Upper lobe of left lung (tissue), 4 donors: ENCODE data around the gene IFT172.

Experiments
- POLR2A ChIP-seq, 4 donors: fragments of 450-650 bp; IDR thresholded peaks; one replicate each; pipeline ENCODE4 v1.5.1; 2016 to 2017; ENCODE audit warnings: antibody characterized with exemption in 4 of 4, mild to moderate bottlenecking in 2 of 4
- POLR2AphosphoS5 ChIP-seq, 2 donors: sonication (generic); formaldehyde crosslinking; IDR thresholded peaks; one replicate each; pipeline ENCODE4 v1.5.1; 2017; ENCODE audit warnings: antibody characterized with exemption in 2 of 2
- TF ChIP-seq, protein P1 (sequence below), 6 experiments: fragments of 450-650 bp in 4 of 6; fragments of 200-600 bp in 2 of 6; sonication (generic) in 2 of 6; IDR thresholded peaks; one replicate each; pipeline ENCODE4 v1.5.1; 2016 to 2019; ENCODE audit warnings: antibody characterized with exemption in 6 of 6

DNA sequence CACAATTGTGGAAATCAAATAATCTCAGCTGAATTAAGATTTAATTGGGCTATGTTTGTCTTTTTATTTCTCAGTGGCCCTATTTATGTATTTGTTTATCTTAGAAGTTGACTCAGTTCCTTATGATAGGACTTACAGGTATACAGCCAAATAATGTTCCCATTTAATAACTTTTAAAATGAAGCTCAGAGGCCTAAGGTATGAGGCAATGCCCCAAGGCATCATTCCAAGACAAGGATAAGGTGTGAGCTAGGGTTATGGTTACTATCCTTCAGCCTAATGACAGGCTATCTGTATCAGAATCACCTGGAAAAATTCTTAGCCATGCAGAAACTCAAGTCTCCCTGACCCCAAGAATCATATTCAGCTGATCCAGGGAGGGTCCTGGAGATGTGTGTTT lies 68.5 kb downstream of the IFT172 start:
- TF ChIP-seq, protein P1, sequence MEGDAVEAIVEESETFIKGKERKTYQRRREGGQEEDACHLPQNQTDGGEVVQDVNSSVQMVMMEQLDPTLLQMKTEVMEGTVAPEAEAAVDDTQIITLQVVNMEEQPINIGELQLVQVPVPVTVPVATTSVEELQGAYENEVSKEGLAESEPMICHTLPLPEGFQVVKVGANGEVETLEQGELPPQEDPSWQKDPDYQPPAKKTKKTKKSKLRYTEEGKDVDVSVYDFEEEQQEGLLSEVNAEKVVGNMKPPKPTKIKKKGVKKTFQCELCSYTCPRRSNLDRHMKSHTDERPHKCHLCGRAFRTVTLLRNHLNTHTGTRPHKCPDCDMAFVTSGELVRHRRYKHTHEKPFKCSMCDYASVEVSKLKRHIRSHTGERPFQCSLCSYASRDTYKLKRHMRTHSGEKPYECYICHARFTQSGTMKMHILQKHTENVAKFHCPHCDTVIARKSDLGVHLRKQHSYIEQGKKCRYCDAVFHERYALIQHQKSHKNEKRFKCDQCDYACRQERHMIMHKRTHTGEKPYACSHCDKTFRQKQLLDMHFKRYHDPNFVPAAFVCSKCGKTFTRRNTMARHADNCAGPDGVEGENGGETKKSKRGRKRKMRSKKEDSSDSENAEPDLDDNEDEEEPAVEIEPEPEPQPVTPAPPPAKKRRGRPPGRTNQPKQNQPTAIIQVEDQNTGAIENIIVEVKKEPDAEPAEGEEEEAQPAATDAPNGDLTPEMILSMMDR (IDR thresholded peaks at IDR 0.05) = no peak
- no peak for TF ChIP-seq POLR2AphosphoS5 (IDR thresholded peaks at IDR 0.05)
- no peak for TF ChIP-seq POLR2A (IDR thresholded peaks at IDR 0.05)
